NCI-H2196 treated with DMSO at 0.1 percent for 48 hours (cell line): ENCODE data around the gene FNIP1.
"Not testable (repeated sequence)": the region's sequence is repeated elsewhere in the genome, so short reads cannot be mapped to it uniquely, and the experiment has no call there.

Experiments used
- DNase-seq: peaks from one replicate; lab custom pipeline; 2025; ENCODE audit not compliant: unreplicated experiment; lab: John Stamatoyannopoulos, UW

The FNIP1 gene

DNA sequence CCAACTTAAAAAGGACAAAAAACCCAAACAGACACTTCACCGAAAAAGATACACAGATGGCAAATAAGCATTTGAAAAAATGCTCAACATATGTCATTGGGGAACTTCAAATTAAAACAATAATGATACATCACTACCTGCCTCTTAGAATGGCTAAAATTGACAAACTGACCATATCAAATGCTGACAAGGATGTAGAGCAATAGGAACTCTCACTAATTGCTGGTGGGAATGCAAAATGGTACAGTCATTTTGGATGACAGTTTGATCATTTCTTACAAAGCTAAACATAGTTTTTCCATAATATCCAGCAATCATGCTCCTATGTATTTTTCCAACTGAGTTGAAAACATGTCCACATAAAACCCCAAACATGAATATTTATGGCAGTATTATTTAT, 102.9 kb downstream of the FNIP1 start:
- no peak for DNase-seq

- no peak for DNase-seq
These were observed 111.2 kb downstream of the FNIP1 start for GRCh38 chr5:131685516-131686171.

DNA sequence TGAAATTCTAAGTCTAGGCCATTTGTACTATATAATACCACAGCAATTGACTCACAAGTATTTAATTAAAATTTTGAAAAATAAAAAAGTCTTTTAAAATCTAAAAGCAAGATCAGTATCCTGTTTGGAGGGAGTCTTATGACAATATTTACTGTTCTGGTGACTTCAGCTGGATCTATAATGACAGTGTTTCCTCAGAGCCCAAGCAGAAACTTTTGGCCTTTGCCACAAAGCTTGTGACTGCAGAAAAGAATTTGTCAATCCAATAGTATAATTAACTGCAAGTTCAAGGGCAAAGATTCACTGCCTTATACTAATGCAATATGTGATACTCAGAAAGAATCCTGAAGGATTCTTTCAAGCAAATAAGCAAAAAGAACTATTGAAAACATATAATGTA, 112.2 kb downstream of the FNIP1 start:
- no peak for DNase-seq

- no peak for DNase-seq
These were observed 112.8 kb downstream of the FNIP1 start for GRCh38 chr5:131684051-131684450.

DNA sequence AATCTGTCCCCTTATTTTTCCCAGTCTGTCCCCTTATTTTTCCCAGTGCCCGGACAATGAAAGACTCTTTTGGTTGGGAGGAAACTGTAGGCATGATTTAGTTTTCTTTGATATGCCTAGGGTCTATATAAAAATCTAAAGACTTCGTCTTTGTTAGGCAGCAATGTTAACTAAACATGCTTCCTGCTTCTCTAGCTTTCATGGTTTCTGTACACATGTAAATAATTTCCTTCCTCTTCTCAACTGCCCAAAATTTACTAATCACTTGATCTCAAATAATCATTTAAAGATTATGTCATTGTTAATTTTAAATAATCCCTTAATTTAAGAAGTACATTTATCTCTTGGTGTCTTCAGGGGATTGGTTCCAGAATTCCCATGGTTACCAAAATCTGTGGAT, 114.0 kb downstream of the FNIP1 start:
- DNase-seq = no peak

GRCh38 chr5:131682175-131682574, 114.6 kb downstream of the FNIP1 start:
- DNase-seq = no peak

DNA sequence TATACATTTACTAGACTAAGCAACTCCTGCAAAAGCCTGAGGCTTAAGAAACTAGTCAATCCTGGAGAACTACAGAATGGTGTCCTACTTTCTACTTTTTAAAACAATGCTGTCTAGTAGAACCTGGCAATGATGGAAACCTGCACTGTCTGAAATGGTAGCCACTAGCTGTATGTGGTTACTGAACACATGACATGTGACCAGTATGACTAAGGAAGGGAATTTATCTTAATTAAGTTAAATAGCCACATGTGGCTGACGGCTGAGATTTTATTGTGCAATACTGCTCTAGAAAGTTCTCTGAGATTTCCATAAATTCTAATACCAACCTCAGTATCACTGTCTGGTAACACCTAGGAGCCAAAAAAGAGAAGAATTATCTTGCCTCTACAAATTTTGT, 116.9 kb downstream of the FNIP1 start:
- DNase-seq = no peak

- not testable (repeated sequence) for DNase-seq
These were observed 118.5 kb downstream of the FNIP1 start for GRCh38 chr5:131678273-131678672.

DNA sequence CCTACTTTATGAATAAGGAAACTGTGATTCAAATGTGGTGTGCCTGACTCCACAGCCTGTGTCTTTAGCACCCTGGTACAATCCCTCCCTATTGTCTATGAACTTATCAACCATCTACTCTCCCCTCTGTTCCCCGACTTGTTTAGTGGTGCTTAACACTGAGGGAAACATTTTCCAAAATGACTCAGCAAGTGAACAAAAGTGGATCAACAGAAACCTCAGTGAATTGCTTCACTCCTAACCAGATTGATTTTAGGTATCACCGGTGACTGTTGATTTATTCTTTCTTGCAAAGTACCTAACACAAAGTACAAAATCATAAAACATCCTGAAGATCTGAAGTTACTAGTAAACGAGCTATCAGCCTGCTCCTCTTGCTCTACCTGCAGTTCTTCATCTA, 119.7 kb downstream of the FNIP1 start:
- DNase-seq = no peak

GRCh38 chr5:131672776-131673175, 124.0 kb downstream of the FNIP1 start:
- DNase-seq = no peak

GRCh38 chr5:131671994-131672655, 124.7 kb downstream of the FNIP1 start:
- DNase-seq = peak; percentile 17

DNA sequence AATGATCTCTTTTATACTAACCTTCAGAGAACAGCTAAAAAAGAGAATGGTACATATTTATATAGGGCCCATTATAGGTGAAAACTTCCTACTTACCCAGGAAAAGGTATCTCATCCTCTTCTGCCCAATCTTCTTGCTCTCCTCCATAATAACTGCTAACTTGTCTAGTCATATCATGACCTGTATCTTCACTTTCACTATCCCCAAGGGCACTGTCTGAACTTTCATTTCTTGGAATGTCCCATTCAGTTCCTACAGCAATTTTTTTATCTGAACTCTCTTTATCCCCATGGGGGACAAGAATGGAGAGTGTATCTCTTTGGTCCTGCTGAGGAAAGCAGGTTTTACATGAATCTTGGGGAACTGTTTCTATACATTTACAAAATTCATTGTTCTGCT, 125.4 kb downstream of the FNIP1 start:
- DNase-seq = no peak

DNA sequence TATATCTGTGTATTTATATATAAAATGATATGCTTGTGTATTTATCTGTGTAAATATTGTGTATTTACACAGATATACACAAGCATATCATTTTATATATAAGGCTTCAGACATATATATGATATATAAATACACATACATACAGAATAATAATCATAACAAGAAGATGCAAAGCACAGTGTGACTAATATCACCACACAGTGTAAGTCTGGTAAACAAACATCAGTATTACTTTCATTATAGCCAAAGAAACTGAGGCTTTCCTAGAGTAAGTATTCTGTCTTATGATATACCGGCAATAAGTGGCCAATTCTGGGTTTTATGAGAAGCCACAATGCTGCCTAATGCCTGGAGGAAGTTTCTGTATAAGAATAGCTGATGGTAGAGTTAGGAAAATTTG, 131.9 kb downstream of the FNIP1 start:
- DNase-seq = no peak

DNA sequence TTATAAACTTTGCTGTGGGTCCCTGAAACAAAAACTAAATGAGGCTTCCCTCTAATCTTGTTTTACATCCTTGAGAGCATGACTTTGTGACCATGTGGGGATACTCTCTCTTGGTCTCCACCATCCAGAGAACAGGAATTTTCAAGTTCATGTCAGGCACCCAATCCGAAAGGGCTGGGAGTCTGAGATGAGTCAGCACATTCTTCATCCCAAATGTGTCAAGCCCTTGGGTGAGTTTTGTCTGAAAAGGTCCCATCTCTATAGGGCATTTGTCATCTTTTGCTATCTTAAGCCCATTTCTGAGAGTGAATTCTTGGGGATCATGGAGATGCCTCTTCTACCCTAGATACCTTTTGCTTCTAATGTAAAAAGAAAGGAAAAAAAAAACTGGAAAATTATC, 134.9 kb downstream of the FNIP1 start:
- no peak for DNase-seq

- DNase-seq = no peak
These were observed 137.0 kb downstream of the FNIP1 start for GRCh38 chr5:131659841-131660240.

- no peak for DNase-seq
These were observed 137.5 kb downstream of the FNIP1 start for GRCh38 chr5:131659290-131659689.

DNA sequence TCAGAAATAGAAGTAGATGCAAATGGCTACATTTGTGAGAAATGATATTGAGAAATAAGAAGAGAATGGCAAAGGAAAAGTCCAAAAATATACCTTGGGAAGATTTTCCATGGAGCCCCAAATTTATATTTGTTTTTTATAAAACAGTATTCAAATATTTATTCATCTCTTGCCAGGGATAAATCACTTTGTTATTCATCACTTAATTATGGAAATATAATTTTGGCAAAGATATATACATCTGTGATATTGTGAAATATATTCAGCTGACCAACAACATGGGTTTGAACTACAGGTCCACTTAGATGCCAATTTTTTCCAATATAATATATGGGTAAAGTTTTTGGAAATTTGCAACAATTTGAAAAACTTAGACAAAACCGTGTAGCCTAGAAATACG, 142.0 kb downstream of the FNIP1 start:
- DNase-seq = no peak

- DNase-seq = no peak
These were observed 142.5 kb downstream of the FNIP1 start for GRCh38 chr5:131654309-131654708.

GRCh38 chr5:131649161-131649560, 147.7 kb downstream of the FNIP1 start:
- DNase-seq = no peak

DNA sequence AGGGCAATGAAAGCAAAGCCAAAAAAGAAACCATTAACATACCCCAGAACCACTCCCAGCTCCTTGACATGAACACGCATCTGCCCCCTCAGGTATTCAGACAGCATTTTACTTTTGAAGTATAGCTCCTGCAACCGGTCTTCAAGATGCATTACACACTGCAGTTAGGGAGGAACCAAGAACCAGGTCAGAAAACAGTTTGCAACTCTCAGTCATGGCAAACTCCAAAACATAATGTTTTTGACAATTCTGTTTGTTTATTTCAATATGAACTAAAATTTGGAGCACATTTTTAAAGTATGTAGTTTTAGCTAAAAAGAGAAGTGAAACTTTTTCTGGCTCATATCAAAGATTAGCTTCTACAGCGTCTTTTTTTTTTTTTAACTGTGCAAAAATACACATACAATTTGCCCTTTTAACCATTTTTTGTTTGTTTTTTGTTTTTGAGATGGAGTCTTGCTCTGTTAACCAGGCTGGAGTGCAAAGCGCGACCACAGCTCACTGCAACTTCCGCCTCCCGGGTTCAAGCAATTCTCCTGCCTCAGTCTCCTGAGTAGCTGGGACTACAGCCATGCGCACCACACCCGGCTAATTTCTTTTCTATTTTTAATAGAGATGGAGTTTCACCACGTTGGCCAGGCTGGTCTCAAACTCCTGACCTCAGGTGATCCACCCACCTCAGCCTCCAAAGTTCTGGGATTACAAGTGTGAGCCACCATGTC, 149.6 kb downstream of the FNIP1 start:
- no peak for DNase-seq

DNA sequence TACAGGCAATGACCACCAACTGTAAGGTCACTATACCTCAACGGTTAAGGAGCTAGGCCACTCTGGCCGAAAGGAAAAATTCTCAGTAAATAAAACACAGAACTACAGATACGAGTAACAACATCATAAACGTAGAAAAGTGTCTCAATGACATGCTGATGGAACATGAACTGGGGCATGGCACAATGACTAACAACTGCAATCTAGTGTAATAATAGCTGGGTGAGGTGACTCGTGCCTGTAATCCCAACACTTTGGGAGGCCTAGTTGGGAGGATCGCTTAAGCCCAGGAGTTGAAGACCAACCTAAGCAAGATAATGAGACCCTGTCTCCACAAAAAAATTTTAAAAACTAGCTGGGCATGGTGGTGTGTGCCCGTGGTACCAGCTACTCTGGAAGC, 152.0 kb downstream of the FNIP1 start:
- no peak for DNase-seq

GRCh38 chr5:131644370-131644769, 152.4 kb downstream of the FNIP1 start:
- DNase-seq = no peak
